Thyroid gland (tissue), 4 donors: Measurements from ENCODE around the gene DLG2.

ENCODE experiments used
- POLR2A ChIP-seq, 2 donors: fragments of 450-650 bp; IDR thresholded peaks; one replicate each; pipeline ENCODE4 v1.6.1; 2017; ENCODE audit warnings: antibody characterized with exemption in 2 of 2, mild to moderate bottlenecking in 2 of 2, moderate library complexity in 1 of 2
- TF ChIP-seq, protein P1 (sequence below), 6 experiments: fragments of 200-600 bp in 3 of 6; fragments of 450-650 bp in 3 of 6; sonication (generic) in 3 of 6; IDR thresholded peaks; one replicate each; pipeline ENCODE4 v1.5.1; 2016 to 2019; ENCODE audit warnings: antibody characterized with exemption in 6 of 6, mild to moderate bottlenecking in 2 of 6, inconsistent platforms in 1 of 6, moderate library complexity in 1 of 6

GRCh38 chr11:84588131-84588829 is 1038.9 kb downstream of the DLG2 start:
- no peak for TF ChIP-seq POLR2A (IDR thresholded peaks at IDR 0.05)
- TF ChIP-seq, protein P1, sequence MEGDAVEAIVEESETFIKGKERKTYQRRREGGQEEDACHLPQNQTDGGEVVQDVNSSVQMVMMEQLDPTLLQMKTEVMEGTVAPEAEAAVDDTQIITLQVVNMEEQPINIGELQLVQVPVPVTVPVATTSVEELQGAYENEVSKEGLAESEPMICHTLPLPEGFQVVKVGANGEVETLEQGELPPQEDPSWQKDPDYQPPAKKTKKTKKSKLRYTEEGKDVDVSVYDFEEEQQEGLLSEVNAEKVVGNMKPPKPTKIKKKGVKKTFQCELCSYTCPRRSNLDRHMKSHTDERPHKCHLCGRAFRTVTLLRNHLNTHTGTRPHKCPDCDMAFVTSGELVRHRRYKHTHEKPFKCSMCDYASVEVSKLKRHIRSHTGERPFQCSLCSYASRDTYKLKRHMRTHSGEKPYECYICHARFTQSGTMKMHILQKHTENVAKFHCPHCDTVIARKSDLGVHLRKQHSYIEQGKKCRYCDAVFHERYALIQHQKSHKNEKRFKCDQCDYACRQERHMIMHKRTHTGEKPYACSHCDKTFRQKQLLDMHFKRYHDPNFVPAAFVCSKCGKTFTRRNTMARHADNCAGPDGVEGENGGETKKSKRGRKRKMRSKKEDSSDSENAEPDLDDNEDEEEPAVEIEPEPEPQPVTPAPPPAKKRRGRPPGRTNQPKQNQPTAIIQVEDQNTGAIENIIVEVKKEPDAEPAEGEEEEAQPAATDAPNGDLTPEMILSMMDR (IDR thresholded peaks at IDR 0.05): no peak
